Loucy (cell line): Measurements from ENCODE around the gene SLC6A11.

ENCODE experiments used
- H2AFZ ChIP-seq: fragments of 200-600 bp; sonication (generic); 2 replicates; pipeline ENCODE4 v1.6.0; 2016; ENCODE audit warnings: antibody characterized with exemption, mild to moderate bottlenecking, low read length, moderate library complexity
- H3F3A ChIP-seq: fragments of 200-600 bp; 2 replicates; pipeline ENCODE4 v1.6.0; 2016; ENCODE audit warnings: antibody characterized with exemption, low read depth, mild to moderate bottlenecking
- H3K27me3 ChIP-seq: fragments of 200-600 bp; sonication (generic); 2 replicates; pipeline ENCODE4 v1.6.1; 2014; ENCODE audit warnings: low read length, mild to moderate bottlenecking; ENCODE audit not compliant: insufficient read depth, poor library complexity, severe bottlenecking
- H3K36me3 ChIP-seq: fragments of 200-600 bp; sonication (generic); 2 replicates; pipeline ENCODE4 v1.6.1; 2016; ENCODE audit warnings: low read length; ENCODE audit not compliant: insufficient read depth
- H3K4me1 ChIP-seq: fragments of 200-600 bp; sonication (generic); 2 replicates; pipeline ENCODE4 v1.5.1; 2014; ENCODE audit warnings: low read length, mild to moderate bottlenecking; ENCODE audit not compliant: insufficient read depth, poor library complexity, severe bottlenecking
- H3K4me2 ChIP-seq: fragments of 200-600 bp; sonication (generic); 2 replicates; pipeline ENCODE4 v1.6.0; 2014; ENCODE audit warnings: antibody characterized with exemption, low read length, low read depth, mild to moderate bottlenecking; ENCODE audit not compliant: poor library complexity, severe bottlenecking
- H3K4me3 ChIP-seq: fragments of 200-600 bp; sonication (generic); 2 replicates; pipeline ENCODE4 v1.5.1; 2014; ENCODE audit warnings: low read length, mild to moderate bottlenecking, mixed read lengths; ENCODE audit not compliant: poor library complexity, severe bottlenecking
- H3K79me2 ChIP-seq: fragments of 200-600 bp; sonication (generic); 2 replicates; pipeline ENCODE4 v1.6.1; 2014; ENCODE audit warnings: low read length; ENCODE audit not compliant: insufficient read depth
- H3K9ac ChIP-seq: fragments of 200-600 bp; sonication (generic); 2 replicates; pipeline ENCODE4 v1.6.0; 2014; ENCODE audit warnings: mild to moderate bottlenecking, low read depth, low read length, moderate library complexity; ENCODE audit not compliant: poor library complexity, severe bottlenecking
- H3K9me2 ChIP-seq: fragments of 200-600 bp; sonication (generic); replicated peaks from 2 replicates; pipeline ENCODE4 v1.6.1; 2016; ENCODE audit warnings: low read depth, low read length, mixed read lengths
- H3K9me3 ChIP-seq: fragments of 200-600 bp; sonication (generic); 2 replicates; pipeline ENCODE4 v1.6.1; 2014; ENCODE audit warnings: mild to moderate bottlenecking, antibody characterized with exemption, low read length, low read depth; ENCODE audit not compliant: insufficient read depth
- H4K20me1 ChIP-seq: fragments of 200-600 bp; sonication (generic); 2 replicates; pipeline ENCODE4 v1.6.0; 2014; ENCODE audit warnings: antibody characterized with exemption, low read length, mild to moderate bottlenecking; ENCODE audit not compliant: insufficient read depth, poor library complexity, severe bottlenecking
- EZH2phosphoT487 ChIP-seq: fragments of 200-600 bp; IDR thresholded peaks from 2 replicates; pipeline ENCODE4 v1.6.1; 2018; ENCODE audit warnings: antibody characterized with exemption, mild to moderate bottlenecking, moderate library complexity, borderline replicate concordance
- TF ChIP-seq, protein P1 (sequence below): fragments of 200-600 bp; sonication (generic); conservative IDR thresholded peaks from 2 replicates; pipeline ENCODE4 v1.5.1; 2014; ENCODE audit warnings: mild to moderate bottlenecking, antibody characterized with exemption, low read length

Gene SLC6A11

DNA sequence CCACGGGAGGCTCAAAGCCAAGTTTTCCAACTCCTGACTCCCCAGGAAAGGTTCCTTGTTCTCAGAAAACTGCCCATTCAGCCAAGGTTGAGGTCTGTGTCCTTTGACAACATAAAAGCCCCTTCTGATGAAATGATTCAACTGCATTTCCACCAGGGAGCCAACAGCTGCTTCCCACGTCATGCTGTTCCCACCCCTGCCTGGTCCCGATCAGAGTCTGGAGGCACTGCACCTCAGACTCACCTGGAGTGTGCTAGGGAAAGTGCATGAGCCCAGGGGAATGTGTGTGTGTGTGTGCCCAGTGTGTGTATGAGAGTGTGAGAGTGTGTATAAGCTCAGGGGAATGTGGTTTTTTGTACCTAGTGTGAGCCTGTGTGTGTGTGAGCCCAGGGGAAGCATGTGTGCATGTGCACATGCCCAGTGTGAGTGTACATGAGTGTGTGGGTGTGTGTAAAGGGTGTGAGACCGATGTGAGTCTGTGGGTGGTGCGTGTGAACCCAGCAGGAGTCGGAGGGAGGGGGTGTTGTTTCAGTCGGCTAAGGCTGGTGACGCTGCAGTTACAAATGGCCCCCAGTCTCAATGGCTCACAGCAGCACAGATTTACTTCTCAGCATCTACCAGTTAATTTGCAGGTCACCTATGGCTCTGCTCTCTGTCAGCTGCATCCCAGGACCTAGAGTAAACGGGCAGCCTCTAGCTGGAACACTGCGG, 156.2 kb downstream of the SLC6A11 start:
- no peaks in the 10 kb centered on the region for H3K9me2 ChIP-seq
- H3K79me2 ChIP-seq = no peaks in the 10 kb centered on the region
- H3K4me2 ChIP-seq = no peak overlapping the region
- H3F3A ChIP-seq = no peaks in the 10 kb centered on the region
- H3K4me3 ChIP-seq = no peak overlapping the region
- no peaks in the 10 kb centered on the region for H3K4me1 ChIP-seq
- H3K9ac ChIP-seq = no peak overlapping the region
- H3K9me3 ChIP-seq = no peaks in the 10 kb centered on the region; the same call in 1 of the 2 replicates
- TF ChIP-seq, protein P1, sequence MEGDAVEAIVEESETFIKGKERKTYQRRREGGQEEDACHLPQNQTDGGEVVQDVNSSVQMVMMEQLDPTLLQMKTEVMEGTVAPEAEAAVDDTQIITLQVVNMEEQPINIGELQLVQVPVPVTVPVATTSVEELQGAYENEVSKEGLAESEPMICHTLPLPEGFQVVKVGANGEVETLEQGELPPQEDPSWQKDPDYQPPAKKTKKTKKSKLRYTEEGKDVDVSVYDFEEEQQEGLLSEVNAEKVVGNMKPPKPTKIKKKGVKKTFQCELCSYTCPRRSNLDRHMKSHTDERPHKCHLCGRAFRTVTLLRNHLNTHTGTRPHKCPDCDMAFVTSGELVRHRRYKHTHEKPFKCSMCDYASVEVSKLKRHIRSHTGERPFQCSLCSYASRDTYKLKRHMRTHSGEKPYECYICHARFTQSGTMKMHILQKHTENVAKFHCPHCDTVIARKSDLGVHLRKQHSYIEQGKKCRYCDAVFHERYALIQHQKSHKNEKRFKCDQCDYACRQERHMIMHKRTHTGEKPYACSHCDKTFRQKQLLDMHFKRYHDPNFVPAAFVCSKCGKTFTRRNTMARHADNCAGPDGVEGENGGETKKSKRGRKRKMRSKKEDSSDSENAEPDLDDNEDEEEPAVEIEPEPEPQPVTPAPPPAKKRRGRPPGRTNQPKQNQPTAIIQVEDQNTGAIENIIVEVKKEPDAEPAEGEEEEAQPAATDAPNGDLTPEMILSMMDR = no peak
- TF ChIP-seq EZH2phosphoT487 = no peak
- H4K20me1 ChIP-seq = no peaks in the 10 kb centered on the region
- no peak overlapping the region for H2AFZ ChIP-seq
- no peaks in the 10 kb centered on the region for H3K36me3 ChIP-seq
- H3K27me3 ChIP-seq = no peaks in the 10 kb centered on the region

DNA sequence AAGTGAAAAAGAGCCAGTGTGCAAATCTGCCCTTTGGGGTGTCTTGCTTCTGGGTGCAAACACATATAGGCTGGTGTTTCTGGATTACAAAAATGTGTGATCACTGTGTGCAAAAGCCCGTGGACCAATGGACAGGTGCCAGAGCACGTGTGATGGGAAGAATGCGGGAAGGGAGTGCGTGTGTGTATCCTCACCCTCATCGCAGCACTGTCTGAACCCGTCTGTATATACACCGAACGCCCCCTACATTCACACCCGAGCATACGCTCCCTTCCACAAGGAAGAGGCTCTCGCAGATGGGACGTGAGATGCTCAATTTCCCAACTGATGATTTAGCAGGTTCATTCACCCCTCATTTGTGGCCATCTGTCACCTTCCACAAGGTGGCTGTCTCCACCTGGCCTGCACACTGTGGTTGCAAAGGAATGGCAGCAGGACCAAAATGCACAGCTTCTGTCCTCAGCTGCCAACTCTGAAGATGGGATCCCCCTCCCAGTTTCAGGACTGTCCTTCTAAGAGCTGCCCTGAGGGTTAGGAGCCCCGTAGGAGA, 157.1 kb downstream of the SLC6A11 start:
- Histone ChIP-seq H3K4me1 (no peaks in the 10 kb centered on the region), H2AFZ (no peak overlapping the region), H3K36me3 (no peaks in the 10 kb centered on the region), H3K4me3 (no peak overlapping the region), H3K27me3 (no peaks in the 10 kb centered on the region), H3F3A (no peaks in the 10 kb centered on the region), H3K79me2 (no peaks in the 10 kb centered on the region), H3K9ac (no peak overlapping the region), H3K9me3 (no peaks in the 10 kb centered on the region; the same call in 1 of the 2 replicates), H4K20me1 (no peaks in the 10 kb centered on the region), H3K4me2 (no peak overlapping the region), H3K9me2 (no peaks in the 10 kb centered on the region)
- TF ChIP-seq EZH2phosphoT487 = no peak
- TF ChIP-seq, protein P1 = no peak

DNA sequence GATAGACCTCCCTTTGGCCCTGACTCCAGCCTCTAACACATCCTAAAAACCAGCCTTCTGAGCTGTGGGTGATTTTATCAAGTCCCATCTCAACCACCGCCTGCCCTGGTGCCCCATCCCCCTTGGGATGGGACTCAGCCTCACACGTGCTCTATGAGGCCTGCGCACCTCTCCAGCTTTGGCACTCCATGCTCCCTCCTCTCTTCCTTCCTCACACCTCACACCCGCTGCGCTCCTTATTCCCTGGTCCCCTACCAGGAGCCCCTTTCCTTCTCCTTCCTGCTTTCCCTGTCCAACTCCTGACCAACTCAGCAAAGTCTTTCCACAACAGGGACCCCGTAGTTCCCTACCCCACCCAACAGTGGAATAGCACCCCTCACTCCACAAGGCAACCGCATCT, 158.1 kb downstream of the SLC6A11 start:
- Histone ChIP-seq H3K4me2 (no peak overlapping the region), H3K27me3 (no peaks in the 10 kb centered on the region), H3K9ac (no peak overlapping the region)

More for the DNA sequence above, 158.1 kb downstream of the SLC6A11 start:
- Histone ChIP-seq H3K79me2 (no peaks in the 10 kb centered on the region), H3K9me2 (no peaks in the 10 kb centered on the region), H4K20me1 (no peaks in the 10 kb centered on the region), H3K9me3 (no peaks in the 10 kb centered on the region; the same call in 1 of the 2 replicates), H3K4me1 (no peaks in the 10 kb centered on the region), H3K4me3 (no peak overlapping the region), H3K36me3 (no peaks in the 10 kb centered on the region), H3F3A (no peaks in the 10 kb centered on the region), H2AFZ (no peak overlapping the region)
- TF ChIP-seq EZH2phosphoT487 = no peak
- TF ChIP-seq, protein P1 = no peak
